Neural cell (in vitro differentiated cells): ENCODE data around the gene CCER1. TPM values are rescaled to one million over a fixed set of nuclear protein-coding genes. Genes with fewer than 3 reads are reported as not detected.

Source experiments
- H2AFZ ChIP-seq: fragments of 200-600, 300-800 bp; sonication (generic), shearing (Covaris generic); 2 replicates; pipeline ENCODE4 v1.6.0; 2014; ENCODE audit warnings: low read depth, mild to moderate bottlenecking, antibody characterized with exemption, low read length, moderate library complexity
- H3F3A ChIP-seq: fragments of 200-600 bp; shearing (Covaris generic); 2 replicates; pipeline ENCODE4 v1.6.1; 2016; ENCODE audit warnings: mild to moderate bottlenecking, moderate library complexity, mixed read lengths, antibody characterized with exemption, low read length; ENCODE audit not compliant: insufficient read depth, poor library complexity, severe bottlenecking
- H3K27ac ChIP-seq: fragments of 200-600, 300-800 bp; sonication (generic), shearing (Covaris generic); 2 replicates; pipeline ENCODE4 v1.5.1; 2014; ENCODE audit warnings: mild to moderate bottlenecking, low read length, moderate library complexity
- H3K27me3 ChIP-seq: fragments of 300-800, 200-600 bp; sonication (generic), shearing (Covaris generic); 2 replicates; pipeline ENCODE4 v1.6.0; 2014; ENCODE audit warnings: mild to moderate bottlenecking, low read depth, low read length, moderate library complexity; ENCODE audit not compliant: insufficient read depth
- H3K36me3 ChIP-seq: fragments of 300-800, 200-600 bp; sonication (generic), shearing (Covaris generic); 2 replicates; pipeline ENCODE4 v1.5.1; 2014; ENCODE audit warnings: mild to moderate bottlenecking, antibody characterized with exemption, low read length, moderate library complexity; ENCODE audit not compliant: insufficient read depth
- H3K4me2 ChIP-seq: fragments of 300-800, 200-600 bp; sonication (generic), shearing (Covaris generic); 2 replicates; pipeline ENCODE4 v1.6.0; 2014; ENCODE audit warnings: mild to moderate bottlenecking, low read length
- H3K4me3 ChIP-seq: fragments of 300-800, 200-600 bp; sonication (generic), shearing (Covaris generic); 2 replicates; pipeline ENCODE4 v1.5.1; 2014; ENCODE audit warnings: mild to moderate bottlenecking, low read length, moderate library complexity
- H3K79me2 ChIP-seq: fragments of 200-600 bp; shearing (Covaris generic); replicated peaks from 2 replicates; pipeline ENCODE4 v1.6.0; 2014; ENCODE audit warnings: mild to moderate bottlenecking, low read length, moderate library complexity; ENCODE audit not compliant: insufficient read depth
- H3K9ac ChIP-seq: fragments of 300-800, 200-600 bp; sonication (generic), shearing (Covaris generic); 2 replicates; pipeline ENCODE4 v1.6.1; 2016; ENCODE audit warnings: mild to moderate bottlenecking, low read length, mixed read lengths
- H3K9me2 ChIP-seq: fragments of 200-600 bp; shearing (Covaris generic); 2 replicates; pipeline ENCODE4 v1.6.1; 2016; ENCODE audit warnings: mild to moderate bottlenecking, low read length, mixed read lengths; ENCODE audit not compliant: insufficient read depth
- H3K9me3 ChIP-seq: fragments of 200-600, 300-800 bp; sonication (generic), shearing (Covaris generic); 2 replicates; pipeline ENCODE4 v1.6.1; 2016; ENCODE audit warnings: mild to moderate bottlenecking, mixed run types, low read length, moderate library complexity, mixed read lengths
- H4K20me1 ChIP-seq: fragments of 200-600 bp; shearing (Covaris generic); 2 replicates; pipeline ENCODE4 v1.6.1; 2016; ENCODE audit warnings: mild to moderate bottlenecking, mixed run types; ENCODE audit not compliant: insufficient read depth
- EP300 ChIP-seq: fragments of 450-650 bp; conservative IDR thresholded peaks from 2 replicates; pipeline ENCODE4 v1.6.1; 2014; ENCODE audit warnings: antibody characterized with exemption, mild to moderate bottlenecking, moderate library complexity; ENCODE audit not compliant: poor library complexity, severe bottlenecking
- EZH2 ChIP-seq: fragments of 200-600, 300-800 bp; shearing (Covaris generic), sonication (generic); IDR thresholded peaks from 2 replicates; pipeline ENCODE4 v1.6.1; 2014; ENCODE audit warnings: antibody characterized with exemption, low read length, borderline replicate concordance, mild to moderate bottlenecking; ENCODE audit not compliant: insufficient read depth, poor library complexity, severe bottlenecking
- MXI1 ChIP-seq: fragments of 450-650 bp; conservative IDR thresholded peaks from 2 replicates; pipeline ENCODE4 v1.6.1; 2014; ENCODE audit warnings: antibody characterized with exemption, mild to moderate bottlenecking; ENCODE audit not compliant: poor library complexity, severe bottlenecking
- POLR2AphosphoS5 ChIP-seq: IDR thresholded peaks from 2 replicates; pipeline ENCODE4 v1.6.1; 2012
- RAD21 ChIP-seq: fragments of 450-650 bp; conservative IDR thresholded peaks from 2 replicates; pipeline ENCODE4 v1.6.1; 2014; ENCODE audit warnings: antibody characterized with exemption, mild to moderate bottlenecking, moderate library complexity
- REST ChIP-seq: IDR thresholded peaks from 2 replicates; pipeline ENCODE4 v1.6.1; 2012; ENCODE audit warnings: borderline replicate concordance
- SMC3 ChIP-seq: fragments of 450-650 bp; conservative IDR thresholded peaks from 2 replicates; pipeline ENCODE4 v1.6.1; 2014; ENCODE audit warnings: antibody characterized with exemption, mild to moderate bottlenecking, moderate library complexity; ENCODE audit not compliant: poor library complexity
- TAF1 ChIP-seq: IDR thresholded peaks from 2 replicates; pipeline ENCODE4 v1.6.1; 2012; ENCODE audit warnings: low read depth
- polyA plus RNA-seq: library from polyadenylated mRNA; depleted of rRNA; stranded (reverse); fragments of >200 nt; gene quantifications from 2 replicates; pipeline ENCODE4 v1.2.3, GENCODE V29; 2014
- TF ChIP-seq, protein P1 (sequence below): fragments of 450-650 bp; IDR thresholded peaks from 2 replicates; pipeline ENCODE4 v1.5.1; 2014; ENCODE audit warnings: antibody characterized with exemption, mild to moderate bottlenecking, moderate library complexity; ENCODE audit not compliant: poor library complexity, severe bottlenecking

CCER1 gene
- polyA plus RNA-seq, 1 donor from 2014 or later = not detected

DNA sequence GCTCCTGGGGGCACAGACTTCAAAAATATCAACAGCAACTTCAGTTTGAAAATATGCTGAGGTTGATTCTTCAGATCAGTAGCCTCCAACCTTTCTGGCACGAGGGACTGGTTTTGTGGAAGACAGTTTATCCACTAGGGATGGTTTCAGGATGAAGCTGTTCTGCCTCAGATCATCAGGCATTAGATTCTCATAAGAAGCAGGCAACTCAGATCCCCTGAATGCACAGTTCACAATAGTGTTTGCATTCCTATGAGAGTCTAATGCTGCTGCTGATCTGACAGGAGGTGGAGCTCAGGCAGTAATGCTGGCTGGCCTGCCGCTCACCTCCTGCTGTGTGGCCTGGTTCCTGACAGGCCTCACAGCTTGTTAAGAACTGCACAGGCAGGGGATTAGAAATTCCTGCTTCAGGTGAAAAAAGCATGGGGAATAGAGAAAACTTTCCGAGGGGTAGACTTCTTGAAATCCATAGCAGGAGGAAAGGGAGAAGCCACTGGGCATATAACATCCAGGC, 37.0 kb upstream of the CCER1 start:
- no peak overlapping the region for H3K4me2 ChIP-seq
- no peaks in the 10 kb centered on the region for H3K9me2 ChIP-seq
- H3K27ac ChIP-seq = no peak overlapping the region
- TF ChIP-seq EP300 (no peak), TAF1 (no peak), EZH2 (no peak), RAD21 (no peak), MXI1 (no peak), REST (no peak), SMC3 (no peak), POLR2AphosphoS5 (no peak)
- TF ChIP-seq, protein P1, sequence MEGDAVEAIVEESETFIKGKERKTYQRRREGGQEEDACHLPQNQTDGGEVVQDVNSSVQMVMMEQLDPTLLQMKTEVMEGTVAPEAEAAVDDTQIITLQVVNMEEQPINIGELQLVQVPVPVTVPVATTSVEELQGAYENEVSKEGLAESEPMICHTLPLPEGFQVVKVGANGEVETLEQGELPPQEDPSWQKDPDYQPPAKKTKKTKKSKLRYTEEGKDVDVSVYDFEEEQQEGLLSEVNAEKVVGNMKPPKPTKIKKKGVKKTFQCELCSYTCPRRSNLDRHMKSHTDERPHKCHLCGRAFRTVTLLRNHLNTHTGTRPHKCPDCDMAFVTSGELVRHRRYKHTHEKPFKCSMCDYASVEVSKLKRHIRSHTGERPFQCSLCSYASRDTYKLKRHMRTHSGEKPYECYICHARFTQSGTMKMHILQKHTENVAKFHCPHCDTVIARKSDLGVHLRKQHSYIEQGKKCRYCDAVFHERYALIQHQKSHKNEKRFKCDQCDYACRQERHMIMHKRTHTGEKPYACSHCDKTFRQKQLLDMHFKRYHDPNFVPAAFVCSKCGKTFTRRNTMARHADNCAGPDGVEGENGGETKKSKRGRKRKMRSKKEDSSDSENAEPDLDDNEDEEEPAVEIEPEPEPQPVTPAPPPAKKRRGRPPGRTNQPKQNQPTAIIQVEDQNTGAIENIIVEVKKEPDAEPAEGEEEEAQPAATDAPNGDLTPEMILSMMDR = no peak
- H3K9ac ChIP-seq = no peak overlapping the region
- H3K79me2 ChIP-seq = no peaks in the 10 kb centered on the region
- H3K9me3 ChIP-seq = peaks cover 3% of the 10 kb centered on the region
- H4K20me1 ChIP-seq = no peaks in the 10 kb centered on the region
- no peaks in the 10 kb centered on the region for H3K36me3 ChIP-seq
- no peaks in the 10 kb centered on the region for H3F3A ChIP-seq
- no peak overlapping the region for H2AFZ ChIP-seq
- H3K27me3 ChIP-seq = no peaks in the 10 kb centered on the region
- no peak overlapping the region for H3K4me3 ChIP-seq

DNA sequence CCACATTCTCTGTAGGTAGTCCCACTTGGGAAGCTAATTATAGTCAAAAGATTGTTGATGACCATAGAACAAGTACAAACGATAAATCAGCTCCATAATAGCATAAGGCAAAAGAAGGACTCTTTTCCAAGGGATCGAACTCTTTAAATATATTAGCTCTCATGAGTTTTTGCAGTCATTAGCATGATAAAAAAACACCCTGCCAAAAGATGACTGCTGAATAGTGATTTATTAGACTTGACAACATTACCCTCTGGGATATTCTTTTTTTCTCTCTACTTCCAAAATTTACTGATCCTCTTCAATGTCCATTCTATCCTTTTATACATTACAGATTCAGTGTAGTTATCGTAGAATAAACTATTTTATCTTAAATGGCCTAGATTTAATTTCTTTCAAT, 35.6 kb upstream of the CCER1 start:
- Histone ChIP-seq H3K36me3 (no peaks in the 10 kb centered on the region), H3K27me3 (no peaks in the 10 kb centered on the region), H3K4me2 (no peak overlapping the region), H3K27ac (no peak overlapping the region), H3F3A (no peaks in the 10 kb centered on the region), H3K79me2 (no peaks in the 10 kb centered on the region), H3K9ac (no peak overlapping the region), H3K9me2 (no peaks in the 10 kb centered on the region), H3K9me3 (peaks cover 3% of the 10 kb centered on the region), H2AFZ (no peak overlapping the region), H4K20me1 (no peaks in the 10 kb centered on the region), H3K4me3 (no peak overlapping the region)
- TF ChIP-seq RAD21 = no peak
- no peak for TF ChIP-seq EP300
- TF ChIP-seq, protein P1 = no peak
- TF ChIP-seq POLR2AphosphoS5 = no peak
- no peak for TF ChIP-seq TAF1
- TF ChIP-seq SMC3 = no peak
- no peak for TF ChIP-seq REST
- no peak for TF ChIP-seq EZH2
- TF ChIP-seq MXI1 = no peak
